ENCODE measurements around the gene TRIM50. TPM values are rescaled to one million over a fixed set of nuclear protein-coding genes. Genes with fewer than 3 reads are reported as not detected.
"Not testable (repeated sequence)": the region's sequence is repeated elsewhere in the genome, so short reads cannot be mapped to it uniquely, and the experiment has no call there.

The TRIM50 gene
- total RNA-seq, 1 experiment from 2014 or later: not detected

DNA sequence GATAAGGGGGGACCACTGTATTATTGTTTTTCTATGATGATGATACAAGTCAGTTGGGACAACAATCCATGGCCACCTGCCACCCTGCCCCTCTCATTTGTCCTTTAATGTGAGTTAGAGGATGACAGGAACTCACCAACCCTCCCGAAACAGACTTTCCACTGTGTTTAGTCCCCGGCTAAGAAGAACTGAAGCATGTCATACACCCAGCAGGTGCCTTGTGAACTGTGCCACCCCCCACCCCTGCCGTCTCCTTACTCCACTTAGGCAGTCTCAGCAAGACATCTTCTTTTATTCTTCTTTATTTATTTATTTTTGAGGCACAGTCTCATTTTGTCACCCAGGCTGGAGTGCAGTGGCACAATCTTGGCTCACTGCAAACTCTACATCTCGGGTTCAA, 60.1 kb downstream of the TRIM50 start:
- CTCF ChIA-PET; DNase-seq (ENCODE audit: unreplicated experiment); H3K27me3 Mint-ChIP-seq (ENCODE audit: insufficient read depth, unreplicated experiment); intact Hi-C loops (cut with micrococcal nuclease); H3K4me3 Mint-ChIP-seq (ENCODE audit: unreplicated experiment); H3K36me3 Mint-ChIP-seq (ENCODE audit: insufficient read depth, unreplicated experiment); POLR2A ChIA-PET; H3K9me3 Mint-ChIP-seq (ENCODE audit: unreplicated experiment); H3K27ac Mint-ChIP-seq (ENCODE audit: low read depth, unreplicated experiment); H3K4me1 Mint-ChIP-seq (ENCODE audit: insufficient read depth, unreplicated experiment); BruUV-seq (replicated peaks): not testable (repeated sequence)

DNA sequence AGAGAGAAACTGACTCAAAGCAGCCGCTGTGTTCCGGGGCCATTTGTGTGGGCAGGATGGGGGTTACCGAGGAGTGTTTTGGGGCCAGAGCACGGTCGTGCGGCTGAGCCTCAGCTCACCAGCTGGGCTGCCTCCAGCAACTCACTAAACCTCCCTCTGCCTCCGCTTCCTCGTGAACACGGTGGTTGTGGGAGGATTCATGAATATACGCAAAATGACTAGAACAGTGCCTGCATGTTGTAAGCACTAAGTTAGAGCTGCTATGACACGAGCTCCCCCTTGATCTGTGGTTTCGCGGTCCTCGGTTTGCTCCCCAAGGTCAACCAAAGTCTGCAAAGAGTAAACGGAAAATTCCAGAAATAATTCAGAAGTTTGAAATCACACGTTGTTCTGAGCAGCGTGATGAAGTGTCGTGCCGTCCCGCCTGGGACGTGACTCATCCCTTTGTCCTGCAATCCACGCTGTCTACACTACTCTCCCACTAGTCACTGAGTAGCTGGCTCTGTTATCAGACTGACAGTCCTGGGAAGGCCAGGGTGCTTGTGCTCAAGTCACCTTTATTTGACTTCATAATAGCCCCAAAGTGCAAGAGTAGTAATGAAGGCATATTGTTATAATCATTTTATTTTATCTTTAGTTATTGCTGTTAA, 61.0 kb downstream of the TRIM50 start:
- POLR2A ChIA-PET; H3K4me3 Mint-ChIP-seq (ENCODE audit: unreplicated experiment); BruUV-seq (replicated peaks); H3K27ac Mint-ChIP-seq (ENCODE audit: low read depth, unreplicated experiment); H3K36me3 Mint-ChIP-seq (ENCODE audit: insufficient read depth, unreplicated experiment); H3K27me3 Mint-ChIP-seq (ENCODE audit: insufficient read depth, unreplicated experiment); intact Hi-C loops (cut with micrococcal nuclease); CTCF ChIA-PET; DNase-seq (ENCODE audit: unreplicated experiment); H3K4me1 Mint-ChIP-seq (ENCODE audit: insufficient read depth, unreplicated experiment); H3K9me3 Mint-ChIP-seq (ENCODE audit: unreplicated experiment): not testable (repeated sequence)

Other genes starting within 250 kb of the TRIM50 start
- gene SPDYE9, start 242.0 kb downstream of the TRIM50 start, total RNA-seq (2022): not detected in 2 replicates
- 42.2 and 52.9 TPM in 2 replicates for gene NSUN5, start 19.3 kb downstream of the TRIM50 start, total RNA-seq (2022)
- not detected in 2 replicates for gene FKBP6, start 79 bp upstream of the TRIM50 start, total RNA-seq (2022)
- not detected in 2 replicates for gene FZD9, start 105.7 kb upstream of the TRIM50 start, total RNA-seq (2022)
- gene BAZ1B, start 194.2 kb upstream of the TRIM50 start, total RNA-seq (2022): 84.0 and 86.7 TPM in 2 replicates
- 66.5 and 73.3 TPM in 2 replicates for gene BCL7B, start 229.6 kb upstream of the TRIM50 start, total RNA-seq (2022)